Mesenchymal stem cell (in vitro differentiated cells and primary cell): Measurements from ENCODE around the gene CCL27.
A peak's percentile ranks its signal among the peaks of the same experiment; 100 is the strongest.

ENCODE experiments used
- DNase-seq: peaks from one replicate; pipeline ENCODE4 v3.0.0-alpha.2; 2013
- H2AFZ ChIP-seq: one replicate; pipeline ENCODE4 v1.6.1; 2013; ENCODE audit warnings: low read depth, mild to moderate bottlenecking, control low read depth, inconsistent platforms, low read length, moderate library complexity
- H2AK5ac ChIP-seq: 2 replicates; pipeline ENCODE4 v1.6.1; 2013; ENCODE audit warnings: low read length, moderate library complexity, mild to moderate bottlenecking, inconsistent platforms; ENCODE audit not compliant: severe bottlenecking
- H2BK120ac ChIP-seq: one replicate; pipeline ENCODE4 v1.6.1; 2013; ENCODE audit warnings: low read depth, mild to moderate bottlenecking, inconsistent platforms, low read length, moderate library complexity
- H2BK12ac ChIP-seq, 2 experiments: one replicate each; pipeline ENCODE4 v1.6.1; 2013; ENCODE audit warnings: inconsistent platforms in 2 of 2, low read length in 2 of 2, mild to moderate bottlenecking in 2 of 2, moderate library complexity in 2 of 2, control low read depth in 1 of 2
- H2BK15ac ChIP-seq: one replicate; pipeline ENCODE4 v1.6.1; 2013; ENCODE audit warnings: mild to moderate bottlenecking, low read depth, inconsistent platforms; ENCODE audit not compliant: poor library complexity, severe bottlenecking
- H2BK5ac ChIP-seq: 2 replicates; pipeline ENCODE4 v1.6.1; 2013; ENCODE audit warnings: low read depth, mild to moderate bottlenecking, low read length, control low read depth, inconsistent platforms; ENCODE audit not compliant: poor library complexity, severe bottlenecking
- H3K14ac ChIP-seq, 2 experiments: one replicate each; pipeline ENCODE4 v1.6.1; 2013; ENCODE audit warnings: inconsistent platforms in 2 of 2, low read length in 2 of 2, control low read depth in 1 of 2, mild to moderate bottlenecking in 1 of 2, moderate library complexity in 1 of 2
- H3K18ac ChIP-seq, 2 experiments: one replicate each; pipeline ENCODE4 v1.6.1; 2013; ENCODE audit warnings: inconsistent platforms in 2 of 2, low read length in 2 of 2, control low read depth in 1 of 2, low read depth in 1 of 2, mild to moderate bottlenecking in 1 of 2
- H3K23ac ChIP-seq, 2 experiments: one replicate each; pipeline ENCODE4 v1.6.1; 2013; ENCODE audit warnings: inconsistent platforms in 2 of 2, low read length in 2 of 2, mild to moderate bottlenecking in 2 of 2, moderate library complexity in 2 of 2, control low read depth in 1 of 2
- H3K27ac ChIP-seq: 2 replicates; pipeline ENCODE4 v1.5.1; 2013; ENCODE audit warnings: mild to moderate bottlenecking, moderate library complexity, low read length, control low read depth, inconsistent platforms; ENCODE audit not compliant: poor library complexity, severe bottlenecking
- H3K27me3 ChIP-seq, 2 experiments: 2 replicates each; pipeline versions ENCODE4 v1.6.1 to v1.7.0; 2013; ENCODE audit warnings: low read length in 2 of 2, mild to moderate bottlenecking in 2 of 2, moderate library complexity in 2 of 2, control low read depth in 1 of 2, inconsistent platforms in 1 of 2; ENCODE audit not compliant: control insufficient read depth in 1 of 2, insufficient read depth in 1 of 2
- H3K36me3 ChIP-seq, 2 experiments: 2 replicates each; pipeline versions ENCODE4 v1.6.1 to v1.7.0; 2013; ENCODE audit warnings: low read length in 2 of 2, control low read depth in 1 of 2, inconsistent platforms in 1 of 2, low read depth in 1 of 2, mild to moderate bottlenecking in 1 of 2; ENCODE audit not compliant: insufficient read depth in 2 of 2, control insufficient read depth in 1 of 2
- H3K4ac ChIP-seq, 2 experiments: one replicate each; pipeline ENCODE4 v1.6.1; 2013; ENCODE audit warnings: inconsistent platforms in 2 of 2, low read length in 2 of 2, mild to moderate bottlenecking in 2 of 2, moderate library complexity in 2 of 2, control low read depth in 1 of 2, low read depth in 1 of 2
- H3K4me1 ChIP-seq: 2 replicates; pipeline ENCODE4 v1.6.1; 2013; ENCODE audit warnings: low read depth, low read length, control low read depth; ENCODE audit not compliant: control insufficient read depth, insufficient read depth
- H3K4me2 ChIP-seq: 2 replicates; pipeline ENCODE4 v1.6.1; 2013; ENCODE audit warnings: low read length, mild to moderate bottlenecking, inconsistent platforms; ENCODE audit not compliant: poor library complexity, severe bottlenecking
- H3K4me3 ChIP-seq, 2 experiments: 2 replicates each; pipeline versions ENCODE4 v1.5.1 to v1.7.0; 2013; ENCODE audit warnings: low read length in 2 of 2, mild to moderate bottlenecking in 2 of 2, control low read depth in 1 of 2, low read depth in 1 of 2; ENCODE audit not compliant: insufficient read depth in 1 of 2
- H3K79me1 ChIP-seq: replicated peaks from 2 replicates; pipeline ENCODE4 v1.6.1; 2013; ENCODE audit warnings: mild to moderate bottlenecking, control low read depth, low read length, inconsistent platforms; ENCODE audit not compliant: poor library complexity, severe bottlenecking
- H3K9ac ChIP-seq: 2 replicates; pipeline ENCODE4 v1.7.0; 2013; ENCODE audit warnings: mild to moderate bottlenecking, low read length, moderate library complexity
- H3K9me3 ChIP-seq: 2 replicates; pipeline ENCODE4 v1.7.0; 2013; ENCODE audit warnings: mild to moderate bottlenecking, low read length; ENCODE audit not compliant: control insufficient read depth
- H4K8ac ChIP-seq: one replicate; pipeline ENCODE4 v1.6.1; 2013; ENCODE audit warnings: inconsistent platforms, mild to moderate bottlenecking, low read length, moderate library complexity
- H4K91ac ChIP-seq: one replicate; pipeline ENCODE4 v1.6.1; 2013; ENCODE audit warnings: mild to moderate bottlenecking, low read length, inconsistent platforms
- WGBS: methylation state at CpG from one replicate; pipeline ENCODE4 v1.1.7; 2013; ENCODE audit warnings: mixed read lengths; 5-methylcytosine and 5-hydroxymethylcytosine counted together

Gene CCL27

GRCh38 chr9:34629491-34629808, 33.0 kb downstream of the CCL27 start:
- no peak overlapping the region for H2BK5ac ChIP-seq
- no peak overlapping the region for H4K91ac ChIP-seq
- H3K27ac ChIP-seq, result no peak overlapping the region
- no peak overlapping the region for H3K9ac ChIP-seq
- H3K9me3 ChIP-seq, result no peaks in the 10 kb centered on the region
- H3K4me2 ChIP-seq, result peak overlapping the region; percentile 81
- H3K4ac ChIP-seq, result no peak overlapping the region
- DNase-seq, result no peak
- peak overlapping the region in 1 of 2 experiments; percentile 46 for H3K23ac ChIP-seq
- no peak overlapping the region for H2AK5ac ChIP-seq
- no peak overlapping the region for H2BK120ac ChIP-seq
- no peak overlapping the region for H2BK15ac ChIP-seq
- H3K4me3 ChIP-seq, result peak overlapping the region in 1 of 2 experiments; percentile 75
- peak overlapping the region in 1 of 2 experiments; percentile 31 for H3K14ac ChIP-seq
- 60% methylated on average over 4 of the region's 5 CpGs for WGBS
- no peaks in the 10 kb centered on the region for H3K36me3 ChIP-seq
- no peak overlapping the region for H4K8ac ChIP-seq
- H2BK12ac ChIP-seq, result no peak overlapping the region
- peaks cover 12% of the 10 kb centered on the region for H3K4me1 ChIP-seq
- H3K27me3 ChIP-seq, result peaks cover 64 to 69% of the 10 kb centered on the region in 2 experiments
- no peak overlapping the region for H3K18ac ChIP-seq
- no peaks in the 10 kb centered on the region for H3K79me1 ChIP-seq
- H2AFZ ChIP-seq, result no peak overlapping the region

DNA sequence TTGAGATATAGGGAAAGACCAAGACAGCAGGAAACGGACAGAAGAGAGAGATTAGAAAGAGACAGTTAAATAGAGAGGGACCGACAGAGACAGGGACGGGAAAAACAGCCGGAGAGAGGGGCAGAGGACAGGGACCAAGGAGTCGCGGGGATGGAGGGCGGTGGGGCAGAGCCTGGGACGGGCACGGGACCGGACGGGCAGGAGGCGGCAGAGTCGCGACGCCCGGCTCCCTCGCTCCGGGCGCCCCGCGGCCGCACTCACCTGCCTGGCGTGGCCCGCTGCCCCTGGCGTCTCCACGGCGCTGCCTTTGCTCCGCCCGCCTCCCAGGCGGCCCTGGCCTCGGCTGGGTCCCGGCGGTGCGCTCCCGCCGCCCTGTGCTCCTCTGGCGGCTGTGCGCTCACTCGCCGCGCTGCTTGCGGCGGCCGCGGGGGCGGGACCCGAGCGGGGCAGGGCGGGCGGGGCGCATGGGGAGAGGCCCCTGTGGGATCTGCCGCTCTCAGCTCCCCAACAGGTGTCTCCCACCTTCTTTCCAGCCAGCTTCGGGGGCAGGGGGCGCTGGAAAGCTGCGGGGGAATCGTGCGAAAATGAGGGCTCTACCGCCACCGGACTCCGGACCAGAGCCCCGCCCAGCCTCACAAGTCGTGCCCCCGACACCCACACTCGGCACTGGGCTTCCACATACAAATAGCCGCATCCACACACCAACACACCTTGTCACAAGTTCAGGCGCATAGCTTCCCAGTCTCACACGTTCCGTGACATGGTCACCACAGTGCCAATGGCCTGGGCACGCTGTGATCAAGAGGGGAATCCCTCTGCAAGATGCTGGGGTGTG, 33.6 kb downstream of the CCL27 start, which contains the start of gene ARID3C:
Gene ARID3C (minus strand): TSS at position 411 of the 835 bp plus-strand sequence. CDS start 1,052 bp downstream, outside the sequence.
- Histone ChIP-seq H3K4ac (no peak within 1 kb of the TSS), H3K9ac (peak within 1 kb of the TSS; percentile 24), H3K23ac (peak within 1 kb of the TSS in 1 of 2 experiments; percentile 78), H3K4me1 (peaks cover 13% of the 10 kb centered on the region), H3K27me3 (peaks cover 70 to 74% of the 10 kb centered on the region in 2 experiments), H3K9me3 (no peaks in the 10 kb centered on the region), H2BK15ac (no peak within 1 kb of the TSS), H3K36me3 (no peaks in the 10 kb centered on the region), H3K27ac (no peak within 1 kb of the TSS), H2BK5ac (no peak within 1 kb of the TSS), H4K8ac (no peak within 1 kb of the TSS), H2AK5ac (no peak within 1 kb of the TSS), H3K14ac (peak within 1 kb of the TSS in 1 of 2 experiments; percentile 31), H3K79me1 (no peaks in the 10 kb centered on the region), H2BK12ac (no peak within 1 kb of the TSS), H2BK120ac (no peak within 1 kb of the TSS), H3K4me3 (peak within 1 kb of the TSS; percentile 49 to 75), H2AFZ (peak within 1 kb of the TSS; percentile 19), H4K91ac (no peak within 1 kb of the TSS), H3K18ac (no peak within 1 kb of the TSS), H3K4me2 (peak within 1 kb of the TSS; percentile 81)
- no peak for DNase-seq
- 3% methylated on average over 63 of the region's 69 CpGs for WGBS

- no peak overlapping the region for H2AK5ac ChIP-seq
- no peak overlapping the region for H2BK5ac ChIP-seq
- no peak overlapping the region for H3K27ac ChIP-seq
- peaks cover 13% of the 10 kb centered on the region for H3K4me1 ChIP-seq
- no peak overlapping the region for H2AFZ ChIP-seq
- no peak overlapping the region for H2BK12ac ChIP-seq
- no peaks in the 10 kb centered on the region for H3K79me1 ChIP-seq
- no peak overlapping the region for H2BK15ac ChIP-seq
- H3K27me3 ChIP-seq, result peaks cover 77 to 79% of the 10 kb centered on the region in 2 experiments
- H3K14ac ChIP-seq, result no peak overlapping the region
- H3K4ac ChIP-seq, result no peak overlapping the region
- H4K8ac ChIP-seq, result no peak overlapping the region
- H3K4me3 ChIP-seq, result peak overlapping the region in 1 of 2 experiments; percentile 75
- H3K4me2 ChIP-seq, result peak overlapping the region; percentile 81
- no peak overlapping the region for H2BK120ac ChIP-seq
- H3K36me3 ChIP-seq, result no peaks in the 10 kb centered on the region
- H4K91ac ChIP-seq, result no peak overlapping the region
- H3K18ac ChIP-seq, result no peak overlapping the region
- peak overlapping the region; percentile 24 for H3K9ac ChIP-seq
- DNase-seq, result no peak
- peak overlapping the region in 1 of 2 experiments; percentile 60 for H3K23ac ChIP-seq
- H3K9me3 ChIP-seq, result no peaks in the 10 kb centered on the region
- 62% methylated on average over 20 of the region's 20 CpGs for WGBS
Observed at GRCh38 chr9:34627716-34628655, 34.5 kb downstream of the CCL27 start.

- no peak overlapping the region for H2AK5ac ChIP-seq
- H3K4me3 ChIP-seq, result no peak overlapping the region
- no peak overlapping the region for H3K18ac ChIP-seq
- H2BK5ac ChIP-seq, result no peak overlapping the region
- no peak overlapping the region for H2BK120ac ChIP-seq
- peaks cover under 1% of the 10 kb centered on the region for H3K79me1 ChIP-seq
- H2AFZ ChIP-seq, result no peak overlapping the region
- 24% methylated on average over 3 of the region's 3 CpGs for WGBS
- no peak overlapping the region for H3K27ac ChIP-seq
- H3K4me1 ChIP-seq, result peaks cover 13% of the 10 kb centered on the region
- no peaks in the 10 kb centered on the region for H3K36me3 ChIP-seq
- no peak overlapping the region for H2BK12ac ChIP-seq
- no peak overlapping the region for H2BK15ac ChIP-seq
- H3K9me3 ChIP-seq, result no peaks in the 10 kb centered on the region
- H3K4me2 ChIP-seq, result no peak overlapping the region
- H3K4ac ChIP-seq, result no peak overlapping the region
- DNase-seq, result no peak
- H3K14ac ChIP-seq, result no peak overlapping the region
- peaks cover 67 to 78% of the 10 kb centered on the region in 2 experiments for H3K27me3 ChIP-seq
- peak overlapping the region in 1 of 2 experiments; percentile 3 for H3K23ac ChIP-seq
- no peak overlapping the region for H4K91ac ChIP-seq
- no peak overlapping the region for H4K8ac ChIP-seq
- H3K9ac ChIP-seq, result no peak overlapping the region
Observed at GRCh38 chr9:34625186-34625486, 37.3 kb downstream of the CCL27 start.
